HepG2 (cell line): ENCODE results near the gene RGS6. TPM values are rescaled to one million over a fixed set of nuclear protein-coding genes. Genes with fewer than 3 reads are reported as not detected.
A peak's percentile ranks its signal among the peaks of the same experiment; 100 is the strongest.

Experiments
- ATAC-seq: fragments of 200-7000 bp; cut with Tn5 transposase; 3 replicates; pipeline ENCODE4 v1.9.1; 2020; ENCODE audit warnings: mild to moderate bottlenecking, moderate library complexity
- BruUV-seq: library from RNA; stranded (reverse); fragments of 400-500 nt; replicated peaks from 2 replicates; lab custom pipeline; 2021; lab: Mats Ljungman, UMichigan
- CTCF ChIA-PET: fragments of 300-600 bp; formaldehyde crosslinking; extraction: SDS; loops from one replicate; lab custom pipeline; 2021; ENCODE audit warnings: low total read pairs, inconsistent platforms, low intra/inter-chr PET ratio; lab: Yijun Ruan, JAX
- POLR2A ChIA-PET: fragments of 350-600 bp; sonication (Branson Sonifier 250); formaldehyde crosslinking; loops from one replicate; lab custom pipeline; 2020; ENCODE audit warnings: antibody characterized with exemption, inconsistent platforms; lab: Yijun Ruan, JAX
- DNase-seq: peaks from one replicate; pipeline ENCODE4 v3.0.0-alpha.2; 2015; ENCODE audit warnings: low spot score
- FAIRE-seq: peaks from 3 replicates; lab custom pipeline; 2011; peaks lifted over from hg19 to GRCh38; lab: Jason Lieb, UNC
- H2AFZ ChIP-seq: one replicate; pipeline ENCODE4 v1.6.1; 2011; ENCODE audit warnings: low read length, inconsistent platforms
- H3K27ac ChIP-seq: fragments of 300-600 bp; 3 replicates; pipeline ENCODE4 v1.8.0; 2011; ENCODE audit warnings: mixed run types, mild to moderate bottlenecking, mixed read lengths, low read length, inconsistent platforms; ENCODE audit not compliant: insufficient read depth; ENCODE audit errors: extremely low read length
- H3K27me3 ChIP-seq, 2 experiments: fragments of 200-600 bp in 1 of 2; 2 replicates in 1 of 2; 3 replicates in 1 of 2; pipeline versions ENCODE4 v1.6.0 to v1.8.0; 2011; ENCODE audit warnings: low read length in 2 of 2, mild to moderate bottlenecking in 2 of 2, moderate library complexity in 2 of 2, inconsistent platforms in 1 of 2; ENCODE audit not compliant: insufficient read depth in 2 of 2, control insufficient read depth in 1 of 2
- H3K36me3 ChIP-seq, 2 experiments: fragments of 200-600 bp in 1 of 2; replicated peaks in 1 of 2; 2 replicates in 1 of 2; 3 replicates in 1 of 2; pipeline versions ENCODE4 v1.5.1 to v1.8.0; 2011; ENCODE audit warnings: low read length in 2 of 2, inconsistent platforms in 1 of 2; ENCODE audit not compliant: insufficient read depth in 2 of 2, control insufficient read depth in 1 of 2
- H3K4me1 ChIP-seq: 2 replicates; pipeline ENCODE4 v1.5.1; 2012; ENCODE audit warnings: low read length, inconsistent platforms; ENCODE audit not compliant: insufficient read depth
- H3K4me2 ChIP-seq: 2 replicates; pipeline ENCODE4 v1.6.0; 2011; ENCODE audit warnings: low read depth, low read length, inconsistent platforms
- H3K4me3 ChIP-seq, 3 experiments: fragments of 200-600 bp in 1 of 3; sonication (generic), shearing (Covaris generic) in 1 of 3; replicated peaks in 1 of 3; 2 replicates each; pipeline ENCODE4 v1.5.1; 2011 to 2016; ENCODE audit warnings: low read length in 3 of 3, inconsistent platforms in 2 of 3, low read depth in 2 of 3, mild to moderate bottlenecking in 2 of 3, control low read depth in 1 of 3, mixed read lengths in 1 of 3; ENCODE audit not compliant: insufficient read depth in 1 of 3
- H3K79me2 ChIP-seq: one replicate; pipeline ENCODE4 v1.6.1; 2011; ENCODE audit warnings: low read length, inconsistent platforms; ENCODE audit not compliant: insufficient read depth
- H3K9ac ChIP-seq: 2 replicates; pipeline ENCODE4 v1.6.0; 2011; ENCODE audit warnings: mild to moderate bottlenecking, low read depth, low read length, inconsistent platforms; ENCODE audit not compliant: insufficient read depth
- H3K9me3 ChIP-seq: 2 replicates; pipeline ENCODE4 v1.5.1; 2012; ENCODE audit warnings: mild to moderate bottlenecking, low read length
- H4K20me1 ChIP-seq: 2 replicates; pipeline ENCODE4 v1.6.0; 2011; ENCODE audit warnings: inconsistent platforms, mild to moderate bottlenecking, low read length, moderate library complexity; ENCODE audit not compliant: insufficient read depth
- ATF7 ChIP-seq, 2 experiments: fragments of 450-650 bp in 1 of 2; sonication (generic) in 1 of 2; formaldehyde crosslinking in 1 of 2; IDR thresholded peaks; 2 replicates each; pipeline versions ENCODE4 v1.4.0 to v1.6.1; 2016 to 2020; ENCODE audit warnings: antibody characterized with exemption in 1 of 2, mild to moderate bottlenecking in 1 of 2, missing genetic modification reagents in 1 of 2
- CEBPB ChIP-seq: IDR thresholded peaks from 2 replicates; pipeline ENCODE4 v1.6.1; 2011; ENCODE audit warnings: low read depth, low read length, improper control_type of control experiment, borderline replicate concordance
- CHD2 ChIP-seq: IDR thresholded peaks from 2 replicates; pipeline ENCODE4 v1.6.1; 2011; ENCODE audit warnings: low read depth, low read length, improper control_type of control experiment
- ESRRA ChIP-seq: sonication (generic); formaldehyde crosslinking; IDR thresholded peaks from 2 replicates; pipeline ENCODE4 v1.5.1; 2020; ENCODE audit warnings: mild to moderate bottlenecking, low read depth, missing genetic modification reagents
- MTF1 ChIP-seq: sonication (generic); formaldehyde crosslinking; IDR thresholded peaks from 2 replicates; pipeline ENCODE4 v1.5.0; 2020; ENCODE audit warnings: missing genetic modification reagents
- TAF15 ChIP-seq: fragments of 200-400 bp; formaldehyde crosslinking; IDR thresholded peaks from one replicate; pipeline ENCODE4 v1.6.1; 2018; ENCODE audit warnings: mild to moderate bottlenecking, low read depth, low read length; ENCODE audit not compliant: poor library complexity, severe bottlenecking
- U2AF2 ChIP-seq: fragments of 200-400 bp; formaldehyde crosslinking; IDR thresholded peaks from 2 replicates; pipeline ENCODE4 v1.6.1; 2017; ENCODE audit warnings: low read depth, mild to moderate bottlenecking, low read length
- XBP1 ChIP-seq: sonication (generic); formaldehyde crosslinking; IDR thresholded peaks from 2 replicates; pipeline ENCODE4 v1.5.0; 2020; ENCODE audit warnings: missing genetic modification reagents
- ZNF253 ChIP-seq: sonication (generic); formaldehyde crosslinking; IDR thresholded peaks from 2 replicates; pipeline ENCODE4 v1.8.0; 2022; ENCODE audit warnings: mild to moderate bottlenecking, missing genetic modification reagents, borderline replicate concordance
- WGBS: methylation state at CpG from one replicate; pipeline ENCODE4 v1.1.6; 2017; ENCODE audit warnings: low lambda C conversion rate; 5-methylcytosine and 5-hydroxymethylcytosine counted together
- in situ Hi-C: cut with HindIII; loops from 2 replicates; pipeline ENCODE4 v1.10.0; 2017; ENCODE audit warnings: low pct_unique_long_range_greater_than_20kb; ENCODE audit not compliant: extremely low pct_ligation_motif_present
- intact Hi-C: fragments of 100-400 bp; cut with micrococcal nuclease; formaldehyde crosslinking; loops from one replicate; pipeline ENCODE4 v1.10.0; 2022; ENCODE audit not compliant: unreplicated experiment
- polyA plus RNA-seq, 8 experiments: library from polyadenylated mRNA; depleted of rRNA in 3 of 8; stranded (reverse) in 7 of 8; unstranded in 1 of 8; fragments of >200 nt; fragmentation: Illumina TruSeq in 4 of 8; extraction: Trizol in 4 of 8; gene quantifications; 2 replicates each; pipeline versions ENCODE4 v1.2.1 to v1.2.3, GENCODE V29; 2011 to 2016; ENCODE audit warnings: low read depth in 4 of 8, missing spikeins in 1 of 8, mixed read lengths in 1 of 8; ENCODE audit not compliant: insufficient read depth in 1 of 8
- total RNA-seq, 5 experiments: library from RNA; depleted of rRNA; stranded (reverse); fragments of >200 nt; fragmentation: Illumina TruSeq; extraction: Trizol; gene quantifications; 2 replicates each; pipeline ENCODE4 v1.2.3, GENCODE V29; 2016; ENCODE audit warnings: low read depth in 1 of 5
- TF ChIP-seq, protein P1 (sequence below): sonication (generic); formaldehyde crosslinking; IDR thresholded peaks from 2 replicates; pipeline ENCODE4 v1.4.0; 2020; ENCODE audit warnings: missing genetic modification reagents, low read depth, mild to moderate bottlenecking, borderline replicate concordance
- TF ChIP-seq, protein P2 (sequence below): sonication (generic); formaldehyde crosslinking; IDR thresholded peaks from 2 replicates; pipeline ENCODE4 v1.4.0; 2020; ENCODE audit warnings: missing genetic modification reagents

RGS6 gene
- total and polyA plus RNA-seq, 2 of the 13 experiments (the other 11 are each of a cell fraction or from before 2014, with no cell fraction given): not detected

DNA sequence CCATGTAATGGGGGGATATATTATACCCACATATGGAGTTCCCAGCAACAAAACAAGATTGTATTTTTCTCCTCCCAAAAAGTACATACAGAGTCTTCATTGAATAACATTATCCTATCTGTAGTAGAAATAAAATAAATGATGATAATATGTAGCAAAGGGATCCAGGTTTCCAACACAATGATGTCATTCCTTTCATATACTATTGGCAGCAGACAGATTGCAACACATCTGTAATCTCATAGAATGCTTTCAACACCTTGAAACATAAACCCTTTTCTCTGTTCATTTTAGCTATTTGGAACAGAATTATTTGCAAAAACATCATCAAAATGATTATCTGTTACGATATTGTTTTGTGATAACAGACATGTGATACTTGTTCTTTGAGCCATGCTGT is 644.0 kb downstream of the RGS6 start:
- BruUV-seq: no TSS peak
- Histone ChIP-seq H3K4me2 (no peak overlapping the region), H3K27me3 (peaks cover 0 to 1% of the 10 kb centered on the region in 2 experiments; a peak in 2 of 5 replicates), H4K20me1 (no peaks in the 10 kb centered on the region), H3K9me3 (no peaks in the 10 kb centered on the region), H3K9ac (no peak overlapping the region), H3K4me3 (no peak overlapping the region), H3K79me2 (no peaks in the 10 kb centered on the region), H3K4me1 (no peaks in the 10 kb centered on the region), H3K36me3 (no peaks in the 10 kb centered on the region), H2AFZ (no peak overlapping the region)
- POLR2A ChIA-PET: no interaction called here
- intact Hi-C loops: no loop called here
- DNase-seq (no peak), FAIRE-seq (no peak), ATAC-seq (no peak)
- in situ Hi-C loops: no loop called here
- 6% methylated on average over 1 of the region's 1 CpG for WGBS
- no peak for TF ChIP-seq XBP1
- TF ChIP-seq, protein P1, sequence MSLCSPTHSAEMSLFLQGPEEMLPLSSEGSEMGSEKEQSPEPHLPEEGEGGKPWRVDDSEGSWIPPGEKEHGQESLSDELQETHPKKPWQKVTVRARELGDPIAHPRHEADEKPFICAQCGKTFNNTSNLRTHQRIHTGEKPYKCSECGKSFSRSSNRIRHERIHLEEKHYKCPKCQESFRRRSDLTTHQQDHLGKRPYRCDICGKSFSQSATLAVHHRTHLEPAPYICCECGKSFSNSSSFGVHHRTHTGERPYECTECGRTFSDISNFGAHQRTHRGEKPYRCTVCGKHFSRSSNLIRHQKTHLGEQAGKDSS: no peak
- TF ChIP-seq ESRRA (CRISPR knock-in tag): no peak
- TF ChIP-seq ATF7 (IDR thresholded peaks at IDR 0.05): peak; percentile 77
- no peak for TF ChIP-seq ATF7 (CRISPR knock-in tag; IDR thresholded peaks at IDR 0.05)
- TF ChIP-seq, protein P2, sequence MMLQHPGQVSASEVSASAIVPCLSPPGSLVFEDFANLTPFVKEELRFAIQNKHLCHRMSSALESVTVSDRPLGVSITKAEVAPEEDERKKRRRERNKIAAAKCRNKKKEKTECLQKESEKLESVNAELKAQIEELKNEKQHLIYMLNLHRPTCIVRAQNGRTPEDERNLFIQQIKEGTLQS (CRISPR knock-in tag): no peak
- no peak for TF ChIP-seq TAF15
- no peak for TF ChIP-seq ZNF253 (CRISPR knock-in tag)
- TF ChIP-seq U2AF2: no peak
- TF ChIP-seq CEBPB: peak; percentile 16; the same call in 1 of the 2 replicates
- no peak for TF ChIP-seq MTF1
- TF ChIP-seq CHD2: no peak
- TF ChIP-seq, all 625 proteins: peak for 2
- CTCF ChIA-PET: no interaction called here
- H3K27ac ChIP-seq: no peak overlapping the region
